GM18499 (cell line): ENCODE results near the gene TMEM247.

Experiments
- ATAC-seq: cut with Tn5 transposase; IDR thresholded peaks from one replicate; pipeline ENCODE4 v1.9.1; 2021; ENCODE audit warnings: moderate number of reproducible peaks; ENCODE audit not compliant: insufficient read depth, unreplicated experiment

Gene TMEM247

GRCh38 chr2:46479265-46479664 lies at the start of gene TMEM247:
Gene TMEM247 (plus strand): TSS chr2:46479565.
- no peak for ATAC-seq

GRCh38 chr2:46430413-46430812 lies 49.0 kb upstream of the TMEM247 start:
- no peak for ATAC-seq

- ATAC-seq, result no peak
These were observed 48.4 kb upstream of the TMEM247 start for GRCh38 chr2:46430992-46431391.

- ATAC-seq, result no peak
These were observed 47.7 kb upstream of the TMEM247 start for GRCh38 chr2:46431481-46432235.

- ATAC-seq, result no peak
These were observed 44.5 kb upstream of the TMEM247 start for GRCh38 chr2:46434851-46435273.

- ATAC-seq, result no peak
These were observed 44.0 kb upstream of the TMEM247 start for GRCh38 chr2:46435353-46435752.

GRCh38 chr2:46435796-46436360 lies 43.5 kb upstream of the TMEM247 start:
- no peak for ATAC-seq

GRCh38 chr2:46436800-46437199 lies 42.6 kb upstream of the TMEM247 start:
- no peak for ATAC-seq

- ATAC-seq, result no peak
These were observed 41.3 kb upstream of the TMEM247 start for GRCh38 chr2:46438102-46438501.

- ATAC-seq, result no peak
These were observed 40.6 kb upstream of the TMEM247 start for GRCh38 chr2:46438794-46439193.

- no peak for ATAC-seq
These were observed 39.8 kb upstream of the TMEM247 start for GRCh38 chr2:46439582-46439981.

- ATAC-seq, result no peak
These were observed 37.3 kb upstream of the TMEM247 start for GRCh38 chr2:46441838-46442712.

- ATAC-seq, result no peak
These were observed 34.6 kb upstream of the TMEM247 start for GRCh38 chr2:46444732-46445131.

- ATAC-seq, result no peak
These were observed 33.8 kb upstream of the TMEM247 start for GRCh38 chr2:46445556-46445955.

- no peak for ATAC-seq
These were observed 32.3 kb upstream of the TMEM247 start for GRCh38 chr2:46446871-46447568.

GRCh38 chr2:46447649-46448048 lies 31.7 kb upstream of the TMEM247 start:
- no peak for ATAC-seq

- ATAC-seq, result no peak
These were observed 31.3 kb upstream of the TMEM247 start for GRCh38 chr2:46448111-46448510.

GRCh38 chr2:46448641-46449040 lies 30.7 kb upstream of the TMEM247 start:
- ATAC-seq, result no peak

GRCh38 chr2:46449700-46450099 lies 29.7 kb upstream of the TMEM247 start:
- ATAC-seq, result no peak

- no peak for ATAC-seq
These were observed 28.1 kb upstream of the TMEM247 start for GRCh38 chr2:46451131-46451711.
